GM12878 (cell line): ENCODE results near the gene MNAT1. TPM values are rescaled to one million over a fixed set of nuclear protein-coding genes. Genes with fewer than 3 reads are reported as not detected.

ENCODE experiments used
- ATAC-seq: fragments of 200-7000 bp; cut with Tn5 transposase; 3 replicates; pipeline ENCODE4 v1.9.1; 2020; ENCODE audit warnings: mild to moderate bottlenecking, moderate library complexity
- BruUV-seq: library from RNA; stranded (reverse); fragments of 400-500 nt; replicated peaks from 2 replicates; lab custom pipeline; 2021; lab: Mats Ljungman, UMichigan
- CTCF ChIA-PET: fragments of 300-600 bp; sonication (Branson Sonifier 250); formaldehyde crosslinking; extraction: SDS; loops from one replicate; lab custom pipeline; 2021; ENCODE audit warnings: inconsistent platforms; lab: Yijun Ruan, JAX
- POLR2A ChIA-PET: fragments of 350-600 bp; formaldehyde crosslinking; extraction: SDS; loops from one replicate; lab custom pipeline; 2021; ENCODE audit warnings: inconsistent platforms; lab: Charles Lee
- RAD21 ChIA-PET: fragments of 300-600 bp; sonication (Branson Sonifier 250); formaldehyde crosslinking; loops from one replicate; lab custom pipeline; 2023; ENCODE audit warnings: antibody characterized with exemption; ENCODE audit not compliant: unreplicated experiment; lab: Charles Lee
- SMC1A ChIA-PET: fragments of 300-600 bp; sonication (Branson Sonifier 250); formaldehyde crosslinking; loops from one replicate; lab custom pipeline; 2023; ENCODE audit not compliant: unreplicated experiment, uncharacterized antibody; lab: Charles Lee
- DNase-seq: peaks from one replicate; pipeline ENCODE4 v3.0.0-alpha.2; 2011; ENCODE audit warnings: low read depth, low spot score
- FAIRE-seq: peaks from 3 replicates; lab custom pipeline; 2011; peaks lifted over from hg19 to GRCh38; lab: Jason Lieb, UNC
- H2AFZ ChIP-seq: 2 replicates; pipeline ENCODE4 v1.6.0; 2011; ENCODE audit warnings: low read depth, low read length, control low read depth; ENCODE audit not compliant: control insufficient read depth
- H3K27ac ChIP-seq: 2 replicates; pipeline ENCODE4 v1.5.1; 2011; ENCODE audit warnings: control low read depth; ENCODE audit not compliant: control insufficient read depth, insufficient read depth
- H3K27me3 ChIP-seq, 2 experiments: replicated peaks in 1 of 2; 2 replicates each; pipeline versions ENCODE4 v1.6.0 to v1.6.1; 2011; ENCODE audit warnings: low read length in 1 of 2; ENCODE audit not compliant: control insufficient read depth in 2 of 2, insufficient read depth in 2 of 2
- H3K36me3 ChIP-seq, 2 experiments: 2 replicates each; pipeline ENCODE4 v1.5.1; 2011; ENCODE audit warnings: low read length in 1 of 2; ENCODE audit not compliant: control insufficient read depth in 2 of 2, insufficient read depth in 2 of 2
- H3K4me1 ChIP-seq: 2 replicates; pipeline ENCODE4 v1.6.1; 2011; ENCODE audit warnings: mild to moderate bottlenecking, low read length, moderate library complexity, mixed read lengths; ENCODE audit not compliant: control insufficient read depth, insufficient read depth
- H3K4me2 ChIP-seq: 2 replicates; pipeline ENCODE4 v1.6.0; 2011; ENCODE audit warnings: control low read depth; ENCODE audit not compliant: control insufficient read depth, insufficient read depth
- H3K4me3 ChIP-seq: fragments of 200-600 bp; sonication (generic); 2 replicates; pipeline ENCODE4 v1.5.1; 2016
- H3K79me2 ChIP-seq: 2 replicates; pipeline ENCODE4 v1.6.0; 2011; ENCODE audit warnings: low read length; ENCODE audit not compliant: control insufficient read depth, insufficient read depth
- H3K9ac ChIP-seq: 2 replicates; pipeline ENCODE4 v1.8.0; 2011; ENCODE audit warnings: low read length, control low read depth, mixed read lengths; ENCODE audit not compliant: control insufficient read depth, insufficient read depth
- H3K9me3 ChIP-seq: replicated peaks from 3 replicates; pipeline ENCODE4 v1.5.1; 2011; ENCODE audit warnings: mild to moderate bottlenecking, low read length; ENCODE audit not compliant: control insufficient read depth, insufficient read depth
- H4K20me1 ChIP-seq: 2 replicates; pipeline ENCODE4 v1.6.0; 2011; ENCODE audit not compliant: control insufficient read depth, insufficient read depth
- CBX5 ChIP-seq: sonication (generic); IDR thresholded peaks from 2 replicates; pipeline ENCODE4 v1.6.1; 2016; ENCODE audit warnings: low read depth, moderate library complexity, mild to moderate bottlenecking, inconsistent platforms
- CHD4 ChIP-seq: fragments of 200-600 bp; sonication (generic); IDR thresholded peaks from 2 replicates; pipeline ENCODE4 v1.6.1; 2016; ENCODE audit warnings: mild to moderate bottlenecking
- EZH2 ChIP-seq: IDR thresholded peaks from 2 replicates; pipeline ENCODE4 v1.6.1; 2012; ENCODE audit warnings: low read depth, mild to moderate bottlenecking, control low read depth, inconsistent platforms, low read length, borderline replicate concordance; ENCODE audit not compliant: control insufficient read depth
- GABPA ChIP-seq: IDR thresholded peaks from 2 replicates; pipeline ENCODE4 v1.6.1; 2014; ENCODE audit warnings: antibody characterized with exemption, low read depth, mild to moderate bottlenecking, inconsistent platforms
- JUND ChIP-seq: IDR thresholded peaks from 2 replicates; pipeline ENCODE4 v1.6.1; 2012; ENCODE audit warnings: low read depth, mild to moderate bottlenecking, low read length, improper control_type of control experiment, moderate library complexity
- POLR2AphosphoS5 ChIP-seq: IDR thresholded peaks from 2 replicates; pipeline ENCODE4 v1.6.1; 2011; ENCODE audit warnings: mild to moderate bottlenecking, low read length, inconsistent platforms
- ZBTB11 ChIP-seq: fragments of 450-650 bp; formaldehyde crosslinking; IDR thresholded peaks from 2 replicates; pipeline ENCODE4 v1.5.0; 2022; ENCODE audit warnings: mild to moderate bottlenecking, missing genetic modification characterization
- ZNF384 ChIP-seq: IDR thresholded peaks from 2 replicates; pipeline ENCODE4 v1.6.1; 2012; ENCODE audit warnings: low read depth, mild to moderate bottlenecking, low read length, improper control_type of control experiment, borderline replicate concordance
- in situ Hi-C: fragments of 300-500 bp; cut with MboI; formaldehyde crosslinking; loops from 9 replicates; pipeline ENCODE4 v1.14.3; 2018; ENCODE audit warnings: mixed read lengths
- intact Hi-C: fragments of 100-400 bp; cut with micrococcal nuclease; formaldehyde crosslinking; loops from one replicate; pipeline ENCODE4 v1.14.2; 2022; ENCODE audit not compliant: unreplicated experiment
- polyA plus RNA-seq, 11 experiments: library from polyadenylated mRNA; depleted of rRNA in 4 of 11; unstranded in 6 of 11; stranded (reverse) in 5 of 11; fragments of >200 nt; fragmentation: Nextera tagmentation in 4 of 11; fragmentation: Illumina TruSeq in 1 of 11; extraction: Ambion mirVana in 4 of 11; extraction: Trizol in 1 of 11; gene quantifications; 1 replicate in 1 of 11; 2 replicates in 10 of 11; pipeline versions ENCODE4 v1.2.1 to v1.2.3, GENCODE V29; 2011 to 2016; ENCODE audit warnings: inconsistent platforms in 2 of 11, missing spikeins in 2 of 11, low read depth in 1 of 11
- total RNA-seq, 4 experiments: library from RNA; depleted of rRNA in 3 of 4; stranded (reverse); fragments of >200 nt in 3 of 4; fragmentation: Illumina TruSeq in 1 of 4; extraction: Trizol in 1 of 4; gene quantifications; 2 replicates each; pipeline versions ENCODE4 v1.2.1 to v1.2.3, GENCODE V29; 2013 to 2021
- TF ChIP-seq, protein P1 (sequence below): fragments of 450-650 bp; IDR thresholded peaks from 2 replicates; pipeline ENCODE4 v1.6.1; 2017; ENCODE audit warnings: mild to moderate bottlenecking, moderate library complexity
- TF ChIP-seq, protein P2 (sequence below): IDR thresholded peaks from 2 replicates; pipeline ENCODE4 v1.6.1; 2012; ENCODE audit warnings: improper control_type of control experiment, low read depth, low read length; ENCODE audit not compliant: insufficient replicate concordance

The MNAT1 gene
- total and polyA plus RNA-seq, 10 of the 15 experiments (the other 5 are each of a cell fraction or from before 2014, with no cell fraction given), result 26.5 to 67.4 (median 40.8) TPM

DNA sequence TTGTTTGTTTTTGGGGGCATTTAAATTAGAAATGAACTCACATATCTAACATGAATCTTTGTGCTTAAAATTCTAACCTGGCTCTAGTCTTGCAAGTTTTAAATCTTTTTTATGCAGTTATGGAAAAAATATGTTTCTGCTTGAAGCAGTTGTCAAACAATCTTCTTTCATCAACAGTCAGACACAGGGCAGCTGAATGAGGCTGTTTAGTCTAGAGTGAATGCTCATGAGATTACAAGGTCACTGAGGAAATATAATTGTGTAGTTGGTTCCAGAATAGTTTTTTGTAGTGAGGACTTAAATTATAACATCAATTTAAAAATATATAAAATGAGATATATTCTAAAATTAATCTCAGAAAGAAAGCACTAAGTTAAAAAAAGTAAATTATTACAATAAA is 169.8 kb downstream of the MNAT1 start:
- SMC1A ChIA-PET, result interaction anchor here (0.6 to 1.1 kb wide), 3 partner anchors 119 to 305 kb away, joined by 3 to 4 read pairs (median 3); no protein-coding TSS in a partner anchor
- H3K4me3 ChIP-seq, result no peak overlapping the region
- H3K79me2 ChIP-seq, result no peaks in the 10 kb centered on the region
- no peaks in the 10 kb centered on the region for H3K4me1 ChIP-seq
- no peaks in the 10 kb centered on the region for H3K9me3 ChIP-seq
- RAD21 ChIA-PET, result no interaction called here
- ATAC-seq (no peak), FAIRE-seq (no peak), DNase-seq (no peak)
- TF ChIP-seq GABPA (no peak), EZH2 (no peak), JUND (no peak), ZBTB11 (CRISPR knock-in tag) (no peak), POLR2AphosphoS5 (no peak), ZNF384 (no peak), CHD4 (no peak), CBX5 (no peak)
- TF ChIP-seq, protein P1, sequence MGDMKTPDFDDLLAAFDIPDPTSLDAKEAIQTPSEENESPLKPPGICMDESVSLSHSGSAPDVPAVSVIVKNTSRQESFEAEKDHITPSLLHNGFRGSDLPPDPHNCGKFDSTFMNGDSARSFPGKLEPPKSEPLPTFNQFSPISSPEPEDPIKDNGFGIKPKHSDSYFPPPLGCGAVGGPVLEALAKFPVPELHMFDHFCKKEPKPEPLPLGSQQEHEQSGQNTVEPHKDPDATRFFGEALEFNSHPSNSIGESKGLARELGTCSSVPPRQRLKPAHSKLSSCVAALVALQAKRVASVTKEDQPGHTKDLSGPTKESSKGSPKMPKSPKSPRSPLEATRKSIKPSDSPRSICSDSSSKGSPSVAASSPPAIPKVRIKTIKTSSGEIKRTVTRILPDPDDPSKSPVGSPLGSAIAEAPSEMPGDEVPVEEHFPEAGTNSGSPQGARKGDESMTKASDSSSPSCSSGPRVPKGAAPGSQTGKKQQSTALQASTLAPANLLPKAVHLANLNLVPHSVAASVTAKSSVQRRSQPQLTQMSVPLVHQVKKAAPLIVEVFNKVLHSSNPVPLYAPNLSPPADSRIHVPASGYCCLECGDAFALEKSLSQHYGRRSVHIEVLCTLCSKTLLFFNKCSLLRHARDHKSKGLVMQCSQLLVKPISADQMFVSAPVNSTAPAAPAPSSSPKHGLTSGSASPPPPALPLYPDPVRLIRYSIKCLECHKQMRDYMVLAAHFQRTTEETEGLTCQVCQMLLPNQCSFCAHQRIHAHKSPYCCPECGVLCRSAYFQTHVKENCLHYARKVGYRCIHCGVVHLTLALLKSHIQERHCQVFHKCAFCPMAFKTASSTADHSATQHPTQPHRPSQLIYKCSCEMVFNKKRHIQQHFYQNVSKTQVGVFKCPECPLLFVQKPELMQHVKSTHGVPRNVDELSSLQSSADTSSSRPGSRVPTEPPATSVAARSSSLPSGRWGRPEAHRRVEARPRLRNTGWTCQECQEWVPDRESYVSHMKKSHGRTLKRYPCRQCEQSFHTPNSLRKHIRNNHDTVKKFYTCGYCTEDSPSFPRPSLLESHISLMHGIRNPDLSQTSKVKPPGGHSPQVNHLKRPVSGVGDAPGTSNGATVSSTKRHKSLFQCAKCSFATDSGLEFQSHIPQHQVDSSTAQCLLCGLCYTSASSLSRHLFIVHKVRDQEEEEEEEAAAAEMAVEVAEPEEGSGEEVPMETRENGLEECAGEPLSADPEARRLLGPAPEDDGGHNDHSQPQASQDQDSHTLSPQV, result no peak
- TF ChIP-seq, protein P2, sequence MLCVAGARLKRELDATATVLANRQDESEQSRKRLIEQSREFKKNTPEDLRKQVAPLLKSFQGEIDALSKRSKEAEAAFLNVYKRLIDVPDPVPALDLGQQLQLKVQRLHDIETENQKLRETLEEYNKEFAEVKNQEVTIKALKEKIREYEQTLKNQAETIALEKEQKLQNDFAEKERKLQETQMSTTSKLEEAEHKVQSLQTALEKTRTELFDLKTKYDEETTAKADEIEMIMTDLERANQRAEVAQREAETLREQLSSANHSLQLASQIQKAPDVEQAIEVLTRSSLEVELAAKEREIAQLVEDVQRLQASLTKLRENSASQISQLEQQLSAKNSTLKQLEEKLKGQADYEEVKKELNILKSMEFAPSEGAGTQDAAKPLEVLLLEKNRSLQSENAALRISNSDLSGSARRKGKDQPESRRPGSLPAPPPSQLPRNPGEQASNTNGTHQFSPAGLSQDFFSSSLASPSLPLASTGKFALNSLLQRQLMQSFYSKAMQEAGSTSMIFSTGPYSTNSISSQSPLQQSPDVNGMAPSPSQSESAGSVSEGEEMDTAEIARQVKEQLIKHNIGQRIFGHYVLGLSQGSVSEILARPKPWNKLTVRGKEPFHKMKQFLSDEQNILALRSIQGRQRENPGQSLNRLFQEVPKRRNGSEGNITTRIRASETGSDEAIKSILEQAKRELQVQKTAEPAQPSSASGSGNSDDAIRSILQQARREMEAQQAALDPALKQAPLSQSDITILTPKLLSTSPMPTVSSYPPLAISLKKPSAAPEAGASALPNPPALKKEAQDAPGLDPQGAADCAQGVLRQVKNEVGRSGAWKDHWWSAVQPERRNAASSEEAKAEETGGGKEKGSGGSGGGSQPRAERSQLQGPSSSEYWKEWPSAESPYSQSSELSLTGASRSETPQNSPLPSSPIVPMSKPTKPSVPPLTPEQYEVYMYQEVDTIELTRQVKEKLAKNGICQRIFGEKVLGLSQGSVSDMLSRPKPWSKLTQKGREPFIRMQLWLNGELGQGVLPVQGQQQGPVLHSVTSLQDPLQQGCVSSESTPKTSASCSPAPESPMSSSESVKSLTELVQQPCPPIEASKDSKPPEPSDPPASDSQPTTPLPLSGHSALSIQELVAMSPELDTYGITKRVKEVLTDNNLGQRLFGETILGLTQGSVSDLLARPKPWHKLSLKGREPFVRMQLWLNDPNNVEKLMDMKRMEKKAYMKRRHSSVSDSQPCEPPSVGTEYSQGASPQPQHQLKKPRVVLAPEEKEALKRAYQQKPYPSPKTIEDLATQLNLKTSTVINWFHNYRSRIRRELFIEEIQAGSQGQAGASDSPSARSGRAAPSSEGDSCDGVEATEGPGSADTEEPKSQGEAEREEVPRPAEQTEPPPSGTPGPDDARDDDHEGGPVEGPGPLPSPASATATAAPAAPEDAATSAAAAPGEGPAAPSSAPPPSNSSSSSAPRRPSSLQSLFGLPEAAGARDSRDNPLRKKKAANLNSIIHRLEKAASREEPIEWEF, result no peak
- no TSS peak for BruUV-seq
- no peaks in the 10 kb centered on the region for H3K27me3 ChIP-seq
- intact Hi-C loops, result no loop called here
- no peaks in the 10 kb centered on the region for H3K36me3 ChIP-seq
- no peak overlapping the region for H3K4me2 ChIP-seq
- H3K27ac ChIP-seq, result no peak overlapping the region
- in situ Hi-C loops, result no loop called here
- CTCF ChIA-PET, result interaction anchor here (0.9 kb wide), 1 partner anchor 150 kb away, joined by 3 read pairs; no protein-coding TSS in a partner anchor
- no peak overlapping the region for H2AFZ ChIP-seq
- H4K20me1 ChIP-seq, result no peaks in the 10 kb centered on the region
- no peak overlapping the region for H3K9ac ChIP-seq
- POLR2A ChIA-PET, result interaction anchor here (1.0 kb wide), 1 partner anchor 89 kb away, joined by 3 read pairs; no protein-coding TSS in a partner anchor
